SKM-1 treated with dmso at 0.1 percent for 144 hours (cell line): ENCODE measurements around the gene ADGRE1.

Experiments
- DNase-seq: peaks from one replicate; lab custom pipeline; 2025; ENCODE audit not compliant: unreplicated experiment; lab: John Stamatoyannopoulos, UW

Gene ADGRE1

GRCh38 chr19:6947745-6948144 lies 60.4 kb downstream of the ADGRE1 start:
- no peak for DNase-seq

GRCh38 chr19:6948884-6949283 lies 61.5 kb downstream of the ADGRE1 start:
- no peak for DNase-seq

- no peak for DNase-seq
Measured at GRCh38 chr19:6952956-6953355, 65.6 kb downstream of the ADGRE1 start.

- no peak for DNase-seq
Measured at GRCh38 chr19:6955082-6955481, 67.7 kb downstream of the ADGRE1 start.

- no peak for DNase-seq
Measured at GRCh38 chr19:6956573-6956972, 69.2 kb downstream of the ADGRE1 start.

- DNase-seq: peak; percentile 55
Measured at GRCh38 chr19:6958791-6959190, 71.4 kb downstream of the ADGRE1 start.

GRCh38 chr19:6963244-6963852 lies 76.0 kb downstream of the ADGRE1 start:
- DNase-seq: no peak

GRCh38 chr19:6963937-6964336 lies 76.6 kb downstream of the ADGRE1 start:
- DNase-seq: no peak

GRCh38 chr19:6967967-6968366 lies 80.6 kb downstream of the ADGRE1 start:
- peak; percentile 53 for DNase-seq

GRCh38 chr19:6969490-6969889 lies 82.1 kb downstream of the ADGRE1 start:
- no peak for DNase-seq

GRCh38 chr19:6970021-6970420 lies 82.6 kb downstream of the ADGRE1 start:
- peak; percentile 72 for DNase-seq

GRCh38 chr19:6970443-6970842 lies 83.1 kb downstream of the ADGRE1 start:
- DNase-seq: peak; percentile 81

- DNase-seq: no peak
Measured at GRCh38 chr19:6971366-6971765, 84.0 kb downstream of the ADGRE1 start.

- no peak for DNase-seq
Measured at GRCh38 chr19:6976197-6976596, 88.8 kb downstream of the ADGRE1 start.

GRCh38 chr19:6979399-6979798 lies 92.0 kb downstream of the ADGRE1 start:
- DNase-seq: no peak

GRCh38 chr19:6983448-6983847 lies 96.1 kb downstream of the ADGRE1 start:
- no peak for DNase-seq

- peak; percentile 40 for DNase-seq
Measured at GRCh38 chr19:6987850-6988249, 100.5 kb downstream of the ADGRE1 start.

GRCh38 chr19:6988257-6988656 lies 100.9 kb downstream of the ADGRE1 start:
- DNase-seq: no peak
